NB4 (cell line): ENCODE measurements around the gene TRIM3.

ENCODE experiments used
- CTCF ChIP-seq: IDR thresholded peaks from one replicate; pipeline ENCODE4 v1.5.1; 2012; ENCODE audit warnings: low read depth, low read length
- MYC ChIP-seq: IDR thresholded peaks from 2 replicates; pipeline ENCODE4 v1.6.1; 2011; ENCODE audit warnings: low read depth, low read length
- POLR2A ChIP-seq: IDR thresholded peaks from 2 replicates; pipeline ENCODE4 v1.6.1; 2011; ENCODE audit warnings: mild to moderate bottlenecking; ENCODE audit not compliant: insufficient read length; ENCODE audit errors: extremely low read depth

DNA sequence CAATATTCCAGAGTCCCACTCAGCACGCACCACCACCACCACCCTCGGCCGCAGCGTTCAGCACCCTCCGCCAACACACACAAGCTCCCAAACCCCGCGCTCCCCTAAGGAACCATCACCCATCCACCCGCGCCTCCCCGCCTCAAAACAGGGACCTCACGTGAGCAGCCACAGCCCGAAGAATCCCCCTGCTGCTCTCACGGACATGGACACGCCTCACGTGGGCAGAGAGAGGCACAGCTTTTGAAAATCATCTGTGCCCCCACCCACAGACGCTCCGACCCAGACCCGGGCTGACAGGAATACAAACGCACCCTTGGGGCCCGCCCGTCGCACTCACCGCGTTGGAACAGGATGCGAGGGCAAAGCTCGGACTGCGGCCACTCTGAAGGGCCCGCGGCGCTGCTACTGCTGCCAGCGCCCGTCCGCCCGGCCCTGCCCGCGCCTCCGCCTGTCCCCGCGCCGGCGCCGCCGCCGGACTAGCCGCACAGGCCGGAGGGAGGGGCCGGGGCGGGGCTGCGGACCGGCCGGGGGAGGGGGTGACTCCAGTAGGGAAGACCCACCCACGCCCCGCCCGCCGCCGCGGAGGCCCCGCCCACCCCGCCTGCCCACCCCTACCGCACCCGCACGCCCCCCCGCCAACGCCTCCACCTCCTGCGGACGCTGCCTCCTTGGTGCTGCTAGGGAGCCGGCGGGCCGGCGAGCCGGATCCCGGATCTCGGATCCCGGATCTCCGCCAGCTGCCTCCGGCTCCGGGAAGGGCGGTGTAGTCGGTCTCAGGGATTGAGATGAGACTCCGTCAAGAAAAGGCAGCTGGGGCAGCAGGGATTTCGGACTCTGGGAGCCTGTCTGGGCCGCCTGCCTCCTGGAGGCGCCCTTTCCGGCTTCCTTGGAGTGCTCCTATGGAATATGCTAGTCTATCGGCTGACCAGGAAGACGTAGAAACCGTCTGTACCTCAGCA lies at the start of gene TRIM3:
- no peak for TF ChIP-seq CTCF
- peak; percentile 41 for TF ChIP-seq POLR2A
- TF ChIP-seq MYC: no peak
